CD14-positive monocyte (primary cell): ENCODE measurements around the gene RPS6KL1. TPM values are rescaled to one million over a fixed set of nuclear protein-coding genes. Genes with fewer than 3 reads are reported as not detected.

Experiments
- DNase-seq, 3 donors: peaks; one replicate each; pipeline ENCODE4 v3.0.0-alpha.2; 2011 to 2022
- H2AFZ ChIP-seq: 2 replicates; pipeline ENCODE4 v1.6.0; 2012; ENCODE audit warnings: mild to moderate bottlenecking, low read depth, low read length, inconsistent platforms; ENCODE audit not compliant: insufficient read depth, poor library complexity, severe bottlenecking
- H3K27ac ChIP-seq, 2 donors: 1 replicate in 1 of 2; 2 replicates in 1 of 2; pipeline ENCODE4 v1.5.1; 2012 to 2013; ENCODE audit warnings: low read length in 2 of 2, control low read depth in 1 of 2, inconsistent platforms in 1 of 2, low read depth in 1 of 2, mild to moderate bottlenecking in 1 of 2
- H3K27me3 ChIP-seq, 2 donors: one replicate each; pipeline versions ENCODE4 v1.6.0 to v1.6.1; 2011 to 2013; ENCODE audit warnings: low read length in 2 of 2; ENCODE audit not compliant: control insufficient read depth in 2 of 2, insufficient read depth in 2 of 2
- H3K36me3 ChIP-seq, 2 donors: replicated peaks in 1 of 2; 1 replicate in 1 of 2; 2 replicates in 1 of 2; pipeline versions ENCODE4 v1.5.1 to v1.6.1; 2012 to 2013; ENCODE audit warnings: low read length in 2 of 2, control low read depth in 1 of 2, inconsistent platforms in 1 of 2, mild to moderate bottlenecking in 1 of 2; ENCODE audit not compliant: insufficient read depth in 2 of 2, control insufficient read depth in 1 of 2
- H3K4me1 ChIP-seq, 2 donors: 1 replicate in 1 of 2; 2 replicates in 1 of 2; pipeline versions ENCODE4 v1.5.1 to v1.6.1; 2012 to 2013; ENCODE audit warnings: low read length in 2 of 2, control low read depth in 1 of 2, inconsistent platforms in 1 of 2, mild to moderate bottlenecking in 1 of 2, moderate library complexity in 1 of 2; ENCODE audit not compliant: insufficient read depth in 2 of 2, control insufficient read depth in 1 of 2
- H3K4me2 ChIP-seq: replicated peaks from 2 replicates; pipeline ENCODE3; 2012; ENCODE audit warnings: low read length, moderate library complexity, mild to moderate bottlenecking; ENCODE audit not compliant: poor library complexity, severe bottlenecking; ENCODE audit errors: extremely low read depth
- H3K4me3 ChIP-seq, 3 experiments: fragments of 200-600 bp in 1 of 3; sonication (generic) in 1 of 3; replicated peaks in 1 of 3; 1 replicate in 2 of 3; 2 replicates in 1 of 3; pipeline ENCODE4 v1.5.1; 2011 to 2013; ENCODE audit warnings: low read length in 3 of 3, mild to moderate bottlenecking in 3 of 3, control low read depth in 2 of 3, low read depth in 2 of 3, inconsistent platforms in 1 of 3, moderate library complexity in 1 of 3
- H3K79me2 ChIP-seq: 2 replicates; pipeline ENCODE4 v1.6.0; 2012; ENCODE audit warnings: mild to moderate bottlenecking, control low read depth, inconsistent platforms, low read length, moderate library complexity; ENCODE audit not compliant: insufficient read depth
- H3K9ac ChIP-seq: 2 replicates; pipeline ENCODE4 v1.6.0; 2017; ENCODE audit warnings: low read length, mild to moderate bottlenecking; ENCODE audit not compliant: insufficient read depth, poor library complexity, severe bottlenecking
- H3K9me3 ChIP-seq, 2 donors: replicated peaks in 1 of 2; 1 replicate in 1 of 2; 2 replicates in 1 of 2; pipeline versions ENCODE4 v1.5.1 to v1.6.1; 2012 to 2013; ENCODE audit warnings: low read length in 2 of 2, control low read depth in 1 of 2; ENCODE audit not compliant: control insufficient read depth in 1 of 2, insufficient read depth in 1 of 2
- H4K20me1 ChIP-seq: 2 replicates; pipeline ENCODE4 v1.6.0; 2012; ENCODE audit warnings: mild to moderate bottlenecking, low read length, control low read depth, moderate library complexity; ENCODE audit not compliant: insufficient read depth
- H3K27ac Mint-ChIP-seq, 7 donors: one replicate each; pipeline ENCODE4 v1.8.0; 2020; ENCODE audit warnings: mild to moderate bottlenecking in 7 of 7, mixed read lengths in 7 of 7, moderate library complexity in 6 of 7, inconsistent platforms in 2 of 7
- H3K27me3 Mint-ChIP-seq, 3 donors: one replicate each; pipeline ENCODE4 v1.8.0; 2021 to 2022; ENCODE audit warnings: low read depth in 3 of 3, mild to moderate bottlenecking in 3 of 3, mixed read lengths in 3 of 3, moderate library complexity in 3 of 3, inconsistent platforms in 1 of 3
- H3K36me3 Mint-ChIP-seq, 2 donors: one replicate each; pipeline ENCODE4 v1.8.0; 2020; ENCODE audit warnings: mixed read lengths in 2 of 2, inconsistent platforms in 1 of 2, mild to moderate bottlenecking in 1 of 2
- H3K4me1 Mint-ChIP-seq: one replicate; pipeline ENCODE4 v1.8.0; 2020; ENCODE audit warnings: mild to moderate bottlenecking, mixed read lengths
- H3K4me3 Mint-ChIP-seq, 2 donors: one replicate each; pipeline ENCODE4 v1.8.0; 2020; ENCODE audit warnings: mild to moderate bottlenecking in 2 of 2, mixed read lengths in 2 of 2, moderate library complexity in 1 of 2
- H3K9me3 Mint-ChIP-seq, 7 donors: one replicate each; pipeline ENCODE4 v1.8.0; 2020 to 2022; ENCODE audit warnings: mixed read lengths in 7 of 7, mild to moderate bottlenecking in 6 of 7, moderate library complexity in 6 of 7, inconsistent platforms in 2 of 7
- CTCF ChIP-seq: fragments of 200-600 bp; IDR thresholded peaks from one replicate; pipeline ENCODE4 v1.8.0; 2022; ENCODE audit warnings: antibody characterized with exemption, mild to moderate bottlenecking
- WGBS: methylation state at CpG from one replicate; pipeline ENCODE4 v1.1.5; 2013; ENCODE audit warnings: missing lambda C conversion rate; ENCODE audit not compliant: insufficient coverage; 5-methylcytosine and 5-hydroxymethylcytosine counted together
- intact Hi-C, 2 donors: fragments of 100-400 bp; cut with micrococcal nuclease; formaldehyde crosslinking; loops; one replicate each; pipeline versions ENCODE4 v1.15.0 to v1.15.1; 2023
- polyA plus RNA-seq, 3 donors: library from polyadenylated mRNA; depleted of rRNA in 1 of 3; unstranded in 2 of 3; stranded (reverse) in 1 of 3; fragments of 300-500 nt in 2 of 3; fragments of >200 nt in 1 of 3; fragmentation: Illumina TruSeq in 2 of 3; gene quantifications; 1 replicate in 2 of 3; 2 replicates in 1 of 3; pipeline ENCODE4 v1.2.3, GENCODE V29; 2012 to 2021

RPS6KL1 gene
- polyA plus RNA-seq, 3 donors: 0.13 TPM; not detected in 2

- H3K27me3 Mint-ChIP-seq: peaks cover 4 to 8% (median 4%) of the 10 kb centered on the region in 3 donors
- Histone ChIP-seq H3K79me2 (no peaks in the 10 kb centered on the region), H4K20me1 (no peaks in the 10 kb centered on the region), H2AFZ (no peak overlapping the region), H3K4me2 (no peak overlapping the region), H3K9me3 (no peaks in the 10 kb centered on the region), H3K36me3 (no peaks in the 10 kb centered on the region), H3K27me3 (no peaks in the 10 kb centered on the region), H3K27ac (no peak overlapping the region), H3K9ac (no peak overlapping the region), H3K4me3 (no peak overlapping the region), H3K4me1 (peaks cover 20 to 23% of the 10 kb centered on the region in 2 donors)
- peaks cover 25% of the 10 kb centered on the region for H3K4me1 Mint-ChIP-seq
- no peak for TF ChIP-seq CTCF
- no peaks in the 10 kb centered on the region for H3K9me3 Mint-ChIP-seq
- intact Hi-C loops: loop anchor here in 1 of 2 donors (5.0 kb wide), 1 partner anchor 37 kb away; the partner anchor contains the start of gene EIF2B2
- H3K27ac Mint-ChIP-seq: no peak overlapping the region
- peaks cover 0 to 4% of the 10 kb centered on the region in 2 donors for H3K36me3 Mint-ChIP-seq
- no peak overlapping the region for H3K4me3 Mint-ChIP-seq
- DNase-seq: no peak
- WGBS: 100% methylated on average over 1 of the region's 5 CpGs
These were observed 42.6 kb upstream of the RPS6KL1 start for GRCh38 chr14:74965486-74966153.

- Mint-ChIP-seq H3K27ac (no peak overlapping the region), H3K27me3 (peaks cover 4 to 8% (median 4%) of the 10 kb centered on the region in 3 donors), H3K36me3 (peaks cover 0 to 4% of the 10 kb centered on the region in 2 donors), H3K9me3 (no peaks in the 10 kb centered on the region), H3K4me3 (no peak overlapping the region), H3K4me1 (peaks cover 25% of the 10 kb centered on the region)
- Histone ChIP-seq H4K20me1 (no peaks in the 10 kb centered on the region), H3K9ac (no peak overlapping the region), H3K9me3 (no peaks in the 10 kb centered on the region), H3K36me3 (no peaks in the 10 kb centered on the region), H3K27ac (no peak overlapping the region), H3K4me2 (no peak overlapping the region), H3K4me1 (peaks cover 20 to 23% of the 10 kb centered on the region in 2 donors), H3K4me3 (no peak overlapping the region), H3K79me2 (no peaks in the 10 kb centered on the region), H2AFZ (no peak overlapping the region), H3K27me3 (no peaks in the 10 kb centered on the region)
- DNase-seq: no peak
- TF ChIP-seq CTCF: no peak
- intact Hi-C loops: loop anchor here in 1 of 2 donors (5.0 kb wide), 1 partner anchor 37 kb away; the partner anchor contains the start of gene EIF2B2
- 90% methylated on average over 1 of the region's 4 CpGs for WGBS
These were observed 41.9 kb upstream of the RPS6KL1 start for GRCh38 chr14:74964787-74965485.
